ENCODE data around the gene COMMD3. TPM values are rescaled to one million over a fixed set of nuclear protein-coding genes. Genes with fewer than 3 reads are reported as not detected.
"Not testable (repeated sequence)": the region's sequence is repeated elsewhere in the genome, so short reads cannot be mapped to it uniquely, and the experiment has no call there.

The COMMD3 gene
- total RNA-seq, 2 donors from 2014 or later = 28.5 to 141 TPM

DNA sequence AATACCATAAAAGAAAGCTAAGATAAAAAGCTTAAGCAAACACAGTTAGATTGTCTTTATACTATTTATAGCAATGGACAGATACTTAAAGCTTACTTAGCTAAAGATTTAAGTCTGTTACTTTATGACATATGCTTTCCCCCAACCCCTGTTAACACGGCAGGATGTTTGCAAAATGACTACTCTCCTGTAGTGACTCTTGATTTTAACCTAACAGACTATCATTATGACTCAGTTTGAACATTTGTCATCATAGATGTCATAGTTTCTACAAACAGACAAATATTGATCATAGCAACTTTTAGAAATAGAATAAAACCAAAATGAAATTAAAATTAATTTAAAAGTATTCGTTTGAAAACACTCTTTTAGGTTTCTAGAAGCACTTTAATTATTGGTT lies 7.8 kb upstream of the COMMD3 start:
- no peak overlapping the region for H3K4me3 ChIP-seq
- H3K9me3 ChIP-seq = no peaks in the 10 kb centered on the region
- TF ChIP-seq CTCF (IDR thresholded peaks at IDR 0.05) = no peak
- no peak for DNase-seq (ENCODE audit: low spot score)
- H3K36me3 ChIP-seq = no peaks in the 10 kb centered on the region
- no peak overlapping the region for H3K27ac ChIP-seq
- H3K4me1 ChIP-seq = no peaks in the 10 kb centered on the region
- no peaks in the 10 kb centered on the region for H3K27me3 ChIP-seq

DNA sequence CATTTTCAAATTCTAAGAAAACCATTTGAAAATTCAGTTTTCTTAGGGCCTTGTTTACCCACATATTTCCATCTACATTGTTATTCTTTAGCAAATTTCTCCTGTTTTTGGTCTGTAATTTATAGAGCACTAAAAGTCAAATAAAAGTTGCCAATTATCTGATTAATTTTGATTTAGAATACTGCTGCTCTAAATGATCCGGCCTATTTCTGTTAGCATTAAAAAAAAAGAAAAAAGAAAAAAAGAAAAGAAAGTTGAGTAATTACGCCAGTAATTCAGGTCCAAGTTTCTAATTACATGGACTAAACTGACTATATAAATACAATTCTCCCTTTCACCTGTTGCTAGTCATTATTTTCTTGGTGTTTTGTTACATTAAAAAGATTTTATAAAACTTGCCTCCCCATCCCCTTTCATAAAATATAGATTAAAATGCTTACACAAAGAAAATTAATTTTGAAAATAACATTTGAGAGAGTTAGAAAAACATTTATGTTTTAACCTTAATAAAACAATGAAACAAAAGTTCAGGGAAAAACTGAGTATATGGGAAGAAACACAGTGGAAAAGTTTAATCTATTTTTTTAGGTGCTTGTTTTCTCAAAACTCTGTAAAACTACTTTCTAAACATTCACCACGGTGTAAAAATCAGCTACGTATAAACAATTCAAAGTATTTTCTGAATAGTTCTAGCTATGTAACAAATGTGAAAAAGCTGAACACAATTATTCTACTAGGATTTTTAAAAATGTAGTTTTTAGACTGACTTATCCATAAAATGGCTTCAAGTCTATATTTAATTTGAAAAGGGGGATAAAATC lies 6.8 kb upstream of the COMMD3 start:
- Histone ChIP-seq H3K9me3 (no peaks in the 10 kb centered on the region), H3K4me3 (no peak overlapping the region), H3K27me3 (no peaks in the 10 kb centered on the region), H3K36me3 (no peaks in the 10 kb centered on the region), H3K4me1 (no peaks in the 10 kb centered on the region), H3K27ac (no peak overlapping the region)
- no peak for DNase-seq (ENCODE audit: low spot score)
- TF ChIP-seq CTCF (IDR thresholded peaks at IDR 0.05) = no peak

DNA sequence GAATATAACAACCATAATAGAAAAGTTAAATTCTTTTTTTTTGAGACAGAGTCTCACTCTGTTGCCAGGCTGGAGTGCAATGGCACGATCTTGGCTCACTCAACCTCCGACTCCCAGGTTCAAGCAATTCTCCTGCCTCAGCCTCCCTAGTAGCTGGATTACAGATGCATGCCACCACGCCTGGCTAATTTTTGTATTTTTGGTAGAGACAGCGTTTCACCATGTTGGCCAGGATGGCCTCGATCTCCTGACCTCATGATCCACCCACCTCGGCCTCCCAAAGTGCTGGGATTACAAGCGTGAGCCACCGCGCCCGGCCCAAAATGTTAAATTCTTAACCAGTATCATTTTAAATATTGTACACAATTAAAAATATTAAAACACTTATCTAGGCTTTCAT lies 6.2 kb upstream of the COMMD3 start:
- H3K36me3 ChIP-seq; DNase-seq (ENCODE audit: low spot score); H3K4me3 ChIP-seq; H3K27ac ChIP-seq; H3K4me1 ChIP-seq; H3K9me3 ChIP-seq; H3K27me3 ChIP-seq: not testable (repeated sequence)

DNA sequence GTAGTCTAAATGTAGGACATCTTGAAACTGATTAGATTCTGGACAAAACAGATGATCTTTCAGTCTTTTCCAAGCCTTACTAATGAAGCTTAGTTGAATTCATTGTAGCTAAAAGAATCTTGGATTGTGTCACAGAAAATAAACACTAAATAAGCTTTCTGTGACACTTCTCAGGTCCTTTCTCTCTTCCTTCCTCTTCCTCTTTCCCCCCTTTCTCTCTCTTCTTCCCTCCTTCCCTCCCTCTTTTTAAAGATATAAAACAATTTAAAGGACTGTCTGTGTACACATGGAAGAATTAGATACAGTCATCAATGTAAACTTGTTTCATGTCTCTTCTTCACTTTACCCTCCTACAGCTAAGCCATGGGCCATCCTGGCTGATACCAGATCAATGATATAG lies 5.3 kb upstream of the COMMD3 start:
- Histone ChIP-seq H3K9me3 (no peaks in the 10 kb centered on the region), H3K27me3 (no peaks in the 10 kb centered on the region), H3K27ac (no peak overlapping the region), H3K36me3 (no peaks in the 10 kb centered on the region), H3K4me3 (no peak overlapping the region), H3K4me1 (peaks cover 0 to 7% of the 10 kb centered on the region in 2 donors)
- DNase-seq (ENCODE audit: low spot score) = no peak
- no peak for TF ChIP-seq CTCF (IDR thresholded peaks at IDR 0.05)

- peaks cover 0 to 26% of the 10 kb centered on the region in 2 donors for H3K4me1 ChIP-seq
- no peaks in the 10 kb centered on the region for H3K36me3 ChIP-seq
- H3K4me3 ChIP-seq = no peak overlapping the region
- H3K9me3 ChIP-seq = no peaks in the 10 kb centered on the region
- TF ChIP-seq CTCF (IDR thresholded peaks at IDR 0.05) = no peak
- H3K27me3 ChIP-seq = no peaks in the 10 kb centered on the region
- no peak overlapping the region for H3K27ac ChIP-seq
- no peak for DNase-seq (ENCODE audit: low spot score)
Measured at GRCh38 chr10:22314852-22315251, 1.3 kb upstream of the COMMD3 start.

DNA sequence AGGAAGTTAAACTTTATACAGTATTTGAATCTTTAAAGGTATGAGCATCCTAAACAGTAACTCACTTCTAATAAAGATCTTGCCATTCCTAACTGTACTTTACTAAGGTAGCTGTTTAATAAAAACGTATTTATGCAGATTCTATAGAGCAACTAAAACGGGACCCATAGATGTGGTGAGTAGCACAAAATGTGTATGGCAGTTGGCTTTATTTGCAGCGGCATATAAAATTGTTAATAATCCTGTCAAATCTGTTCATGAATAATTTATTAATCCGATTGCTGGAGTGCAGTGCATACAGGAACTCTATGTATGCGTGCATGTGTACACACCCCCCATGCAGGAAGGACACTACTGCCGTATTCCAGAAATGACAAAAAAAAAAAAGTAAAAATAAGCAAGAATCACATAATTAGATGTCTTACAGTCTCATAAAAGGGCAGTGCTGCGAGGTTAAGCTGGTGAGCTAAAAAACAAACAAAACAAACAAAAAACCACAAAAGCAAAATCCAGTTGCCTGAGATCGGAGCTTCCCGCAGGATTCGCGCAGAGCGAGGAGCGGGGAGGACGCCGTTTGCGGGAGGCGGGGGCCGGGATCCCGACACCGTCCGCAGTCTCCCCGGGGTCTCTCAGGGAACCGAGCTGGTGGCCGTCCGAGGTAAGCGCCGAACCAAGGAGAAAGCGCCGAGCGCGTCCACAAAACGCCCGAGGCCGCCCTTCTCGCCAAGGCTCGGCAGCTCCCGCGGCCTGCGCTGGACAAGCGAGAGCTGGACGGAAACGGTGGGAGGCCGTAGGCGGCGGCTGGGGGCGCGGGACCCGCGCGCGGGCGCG lies 518 bp upstream of the COMMD3 start:
- TF ChIP-seq CTCF (IDR thresholded peaks at IDR 0.05) = no peak
- peak overlapping the region; percentile 96 to 97 for H3K27ac ChIP-seq
- H3K4me1 ChIP-seq = peaks cover 0 to 26% of the 10 kb centered on the region in 2 donors

More for the DNA sequence above, 518 bp upstream of the COMMD3 start:
- no peaks in the 10 kb centered on the region for H3K9me3 ChIP-seq
- no peaks in the 10 kb centered on the region for H3K36me3 ChIP-seq
- peak overlapping the region; percentile 71 to 82 for H3K4me3 ChIP-seq
- no peaks in the 10 kb centered on the region for H3K27me3 ChIP-seq
- DNase-seq (ENCODE audit: low spot score) = no peak

All from right atrium auricular region (tissue), 2 donors.